H54 (cell line): ENCODE measurements around the gene UVSSA.
A peak's percentile ranks its signal among the peaks of the same experiment; 100 is the strongest.

Experiments
- DNase-seq: peaks from one replicate; pipeline ENCODE4 v3.0.0; 2011; ENCODE audit warnings: low spot score, mixed read lengths; ENCODE audit not compliant: insufficient read length
- FAIRE-seq: peaks from 3 replicates; lab custom pipeline; 2011; peaks lifted over from hg19 to GRCh38; lab: Jason Lieb, UNC
- POLR2A ChIP-seq: IDR thresholded peaks from 2 replicates; pipeline ENCODE4 v1.6.1; 2011; ENCODE audit warnings: low read depth, mild to moderate bottlenecking, low read length

The UVSSA gene

DNA sequence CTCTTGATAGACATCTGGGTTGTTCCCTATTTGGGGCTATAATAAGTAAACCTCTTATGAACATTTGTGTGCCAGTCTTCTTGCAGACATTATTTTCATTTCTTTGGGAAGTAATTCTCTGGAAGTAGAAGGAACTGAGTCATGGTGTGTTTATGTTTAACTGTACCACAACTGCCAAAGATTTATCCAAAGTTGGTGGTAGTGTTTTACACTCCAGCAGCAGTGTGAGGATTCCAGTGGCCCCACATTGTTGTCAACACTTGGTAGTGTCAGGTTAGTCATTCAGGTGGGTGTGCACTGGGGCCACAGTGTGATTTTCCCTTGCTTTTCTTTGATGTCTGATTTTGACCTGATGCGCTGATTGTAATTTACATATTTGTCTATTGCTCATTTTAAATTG is 5.0 kb upstream of the UVSSA start:
- FAIRE-seq (no peak), DNase-seq (no peak)
- TF ChIP-seq POLR2A, result no peak

GRCh38 chr4:1344696-1345095 is 2.3 kb upstream of the UVSSA start:
- no peak for TF ChIP-seq POLR2A
- FAIRE-seq, result no peak
- DNase-seq, result no peak

DNA sequence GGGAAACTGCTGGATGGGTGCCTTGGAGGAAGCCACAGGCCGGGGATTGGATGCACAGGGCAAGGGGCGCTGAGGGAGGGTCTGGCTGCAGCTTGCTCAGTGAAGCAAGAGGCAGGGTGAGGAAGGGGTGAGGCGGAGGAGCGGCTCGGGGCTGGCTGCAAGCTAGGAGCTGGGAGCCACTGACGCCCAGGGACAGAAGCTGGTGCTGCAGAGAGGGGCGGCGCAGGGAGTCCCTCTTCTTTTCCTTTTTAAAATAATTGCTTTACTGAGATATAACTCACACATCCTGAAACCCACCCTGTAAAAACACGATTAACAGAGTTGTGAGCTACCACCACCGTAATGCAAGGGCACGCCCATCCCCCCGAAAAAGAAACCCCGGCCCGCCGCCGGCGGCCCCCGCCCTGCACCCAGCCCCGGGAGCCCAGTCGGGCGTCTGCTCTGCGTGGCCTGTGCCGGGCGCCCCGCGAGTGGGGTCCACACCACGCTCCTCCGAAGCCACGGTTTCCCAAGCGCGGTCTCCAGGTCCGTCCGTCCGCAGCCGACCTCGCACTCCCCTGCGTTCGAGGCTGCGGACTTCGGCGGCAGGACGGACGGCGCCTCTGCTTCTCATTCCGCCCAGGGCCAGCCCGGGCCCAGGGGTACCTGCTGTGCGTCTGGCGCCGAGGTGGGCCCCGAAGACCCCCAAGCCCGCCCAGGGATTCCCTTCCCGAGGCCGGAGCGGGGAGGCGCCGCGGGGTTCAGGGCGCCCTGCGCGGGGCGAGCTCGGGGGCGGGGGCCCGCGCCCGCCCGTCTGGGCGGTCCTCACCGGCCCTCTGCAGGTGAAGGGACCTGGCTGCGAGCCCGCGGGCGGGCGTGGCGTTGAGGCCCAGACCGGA is 866 bp upstream of the UVSSA start:
- FAIRE-seq (no peak), DNase-seq (peak; percentile 37)
- TF ChIP-seq POLR2A, result no peak

DNA sequence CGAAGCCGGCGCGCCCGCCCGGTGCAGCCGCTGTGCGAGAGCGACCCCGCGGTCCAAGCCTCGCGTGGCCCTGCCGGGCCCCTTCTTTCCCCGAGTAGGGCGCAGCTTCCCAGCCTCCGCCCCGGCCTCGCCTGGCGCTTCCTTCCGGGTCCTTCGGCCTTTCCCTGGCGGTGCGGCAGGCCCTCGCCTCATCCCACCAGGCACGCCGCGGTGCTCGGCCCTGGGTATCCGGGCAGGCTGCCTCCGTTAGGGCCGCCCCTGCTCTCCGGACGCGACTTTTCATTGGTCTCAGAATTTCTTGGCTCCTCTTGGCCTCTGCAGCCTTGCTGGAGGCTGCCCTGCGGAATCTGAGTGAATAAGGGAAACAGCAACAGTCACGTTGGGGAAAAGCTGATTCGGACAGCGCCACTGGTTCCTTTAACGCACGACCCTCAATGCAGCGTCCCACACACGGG is 429 bp downstream of the UVSSA start:
- TF ChIP-seq POLR2A, result no peak
- FAIRE-seq (no peak), DNase-seq (peak; percentile 62)

DNA sequence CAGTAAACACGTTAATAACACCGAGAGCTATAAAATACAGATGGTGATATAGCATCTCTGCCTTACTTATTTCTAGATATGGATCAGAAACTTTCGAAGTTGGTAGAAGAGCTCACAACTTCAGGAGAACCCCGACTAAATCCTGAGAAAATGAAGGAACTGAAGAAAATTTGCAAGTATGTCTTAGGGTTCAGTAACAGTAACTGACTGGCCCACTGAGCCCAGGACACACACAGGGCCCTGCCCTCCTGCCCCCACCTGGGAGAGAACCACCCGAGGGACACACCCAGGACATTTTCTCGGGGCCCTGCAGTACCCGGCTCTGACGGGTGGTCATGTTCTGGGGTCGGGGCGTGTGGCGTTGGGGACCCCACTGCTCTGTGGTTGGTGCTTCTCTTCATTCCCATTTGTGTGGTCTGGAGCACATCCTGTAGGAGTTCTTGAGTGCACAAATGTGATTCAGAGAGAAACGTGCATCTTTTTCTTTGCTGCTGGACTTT is 1.1 kb downstream of the UVSSA start:
- FAIRE-seq (no peak), DNase-seq (no peak)
- TF ChIP-seq POLR2A, result no peak

GRCh38 chr4:1348746-1349145 is 1.7 kb downstream of the UVSSA start:
- FAIRE-seq (no peak), DNase-seq (no peak)
- no peak for TF ChIP-seq POLR2A

DNA sequence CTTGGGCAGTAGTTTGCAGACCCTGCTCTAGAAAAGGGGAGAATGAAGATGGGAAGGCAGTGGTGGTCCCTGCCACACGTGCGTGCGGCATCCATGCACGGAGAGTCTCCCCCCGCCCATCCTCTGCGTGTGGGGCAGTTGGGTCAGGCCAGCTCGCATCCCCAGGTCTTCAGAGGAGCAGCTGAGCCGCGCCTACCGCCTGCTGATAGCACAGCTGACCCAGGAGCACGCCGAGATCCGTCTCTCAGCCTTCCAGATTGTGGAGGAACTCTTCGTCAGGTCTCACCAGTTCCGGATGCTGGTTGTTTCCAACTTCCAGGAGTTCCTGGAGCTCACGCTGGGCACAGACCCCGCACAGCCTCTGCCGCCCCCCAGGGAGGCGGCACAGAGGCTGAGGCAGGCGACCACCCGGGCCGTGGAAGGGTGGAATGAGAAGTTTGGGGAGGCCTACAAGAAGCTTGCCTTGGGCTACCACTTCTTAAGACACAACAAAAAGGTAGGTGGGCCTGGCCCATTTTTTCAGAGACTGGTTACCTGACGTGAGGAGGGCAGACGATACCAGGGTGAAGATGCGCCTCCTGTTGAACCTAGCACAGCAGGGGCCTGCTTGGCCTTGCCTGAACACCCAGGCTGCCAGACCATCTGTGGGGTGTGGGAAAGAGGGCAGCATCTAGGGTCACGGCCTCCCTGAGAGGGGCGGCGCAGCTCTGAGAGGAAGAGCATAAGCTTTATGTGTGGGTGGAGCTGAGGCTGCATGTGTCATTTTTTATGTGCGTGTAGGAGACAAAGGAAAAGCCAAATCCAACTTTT is 2.6 kb downstream of the UVSSA start:
- no peak for FAIRE-seq
- TF ChIP-seq POLR2A, result no peak
- DNase-seq, result no peak

GRCh38 chr4:1350169-1350520 is 3.1 kb downstream of the UVSSA start:
- TF ChIP-seq POLR2A, result no peak
- DNase-seq (no peak), FAIRE-seq (no peak)

DNA sequence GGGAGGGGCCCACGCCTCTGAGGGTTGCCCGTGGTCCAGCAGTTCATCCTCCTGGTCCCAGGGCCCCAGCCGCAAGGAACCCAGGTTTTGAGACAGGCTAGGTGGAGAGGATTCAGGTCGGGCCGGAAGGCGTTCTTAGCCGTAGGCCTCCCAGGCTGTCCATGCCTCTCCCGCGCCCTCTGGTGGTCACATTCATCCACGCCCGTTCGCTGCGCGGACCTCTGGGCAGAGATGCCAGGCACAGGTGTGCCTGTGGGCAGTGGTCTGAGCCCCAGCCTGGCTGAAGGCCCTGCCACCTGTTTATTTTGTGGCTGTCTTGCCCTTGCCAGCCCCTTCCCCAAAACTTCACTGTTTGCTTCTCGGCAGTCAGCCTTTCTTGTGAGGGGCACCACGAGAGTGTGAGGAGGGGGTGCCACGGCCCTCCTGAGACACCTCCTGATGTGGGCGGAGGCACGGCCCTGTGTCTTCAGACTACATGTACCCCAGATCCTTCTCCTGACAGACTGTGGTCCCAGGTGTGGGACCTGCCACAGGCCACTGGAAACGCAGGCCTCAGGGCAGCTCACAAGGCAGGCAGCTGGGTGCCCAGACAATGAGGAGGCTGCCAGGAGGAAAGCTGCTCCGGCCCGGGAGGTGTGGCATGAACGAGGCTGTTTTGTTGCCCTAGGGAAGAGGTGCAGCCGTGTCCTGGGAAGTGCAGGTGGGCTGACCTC is 5.0 kb downstream of the UVSSA start:
- FAIRE-seq (no peak), DNase-seq (peak; percentile 83)
- TF ChIP-seq POLR2A, result no peak

DNA sequence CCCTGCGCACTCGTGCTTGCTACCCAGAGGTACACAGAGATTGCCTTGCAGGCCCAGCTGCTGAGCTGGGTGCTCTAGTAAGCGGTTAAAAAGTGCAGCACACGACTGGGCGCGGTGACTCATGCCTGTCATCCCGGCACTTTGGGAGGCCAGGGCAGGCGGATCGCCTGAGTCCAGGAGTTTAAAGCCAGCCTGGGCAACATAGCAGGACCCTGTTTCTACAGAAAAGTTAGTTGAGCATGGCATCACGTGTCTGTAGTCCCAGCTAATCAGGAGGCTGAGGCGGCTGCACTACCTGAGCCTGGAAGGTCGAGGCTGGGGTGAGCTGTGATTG is 5.5 kb downstream of the UVSSA start:
- FAIRE-seq (no peak), DNase-seq (no peak)
- TF ChIP-seq POLR2A, result no peak

DNA sequence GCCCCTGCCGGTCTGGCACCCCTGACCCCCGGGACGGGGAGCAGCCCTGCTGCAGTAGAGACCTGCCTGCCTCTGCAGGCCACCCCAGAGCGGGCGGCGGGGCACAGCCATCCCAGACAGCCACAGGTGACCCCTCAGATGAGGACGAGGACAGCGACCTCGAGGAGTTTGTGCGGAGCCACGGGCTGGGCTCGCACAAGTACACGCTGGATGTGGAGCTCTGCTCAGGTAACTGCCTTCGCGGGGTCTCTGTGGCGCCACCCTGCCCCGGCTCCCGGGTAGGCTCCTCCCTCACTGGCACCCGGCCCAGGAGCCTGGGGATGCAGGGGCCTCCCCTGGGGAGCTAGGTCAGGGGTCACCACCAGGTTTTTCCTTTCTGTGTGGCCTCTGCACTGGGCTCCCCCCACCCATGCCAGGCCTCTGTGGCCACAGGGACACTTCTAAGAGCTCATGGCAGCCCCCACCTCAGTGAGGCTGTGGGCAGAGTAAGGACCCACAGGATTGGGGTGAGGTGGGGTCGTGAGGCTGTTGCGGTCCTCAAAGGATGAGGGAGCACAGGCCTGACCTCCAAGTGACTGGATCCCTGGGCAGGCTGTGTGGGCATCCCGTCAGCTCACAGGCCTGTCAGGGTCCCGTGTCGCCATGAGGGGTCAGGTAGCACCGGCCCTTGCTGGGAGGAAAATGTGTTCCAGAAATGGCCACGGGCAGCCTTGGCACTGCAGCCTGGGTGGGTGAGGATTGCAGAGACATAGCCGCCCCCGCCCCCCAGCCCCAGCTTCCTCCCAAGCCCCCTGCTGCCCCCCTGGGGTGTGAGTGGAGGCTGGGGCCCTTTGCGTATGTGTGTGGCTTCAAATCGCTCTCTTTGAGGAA is 6.4 kb downstream of the UVSSA start:
- FAIRE-seq, result no peak

GRCh38 chr4:1354136-1354982 is 7.4 kb downstream of the UVSSA start:
- TF ChIP-seq POLR2A, result no peak
- FAIRE-seq, result no peak
- no peak for DNase-seq

More for the DNA sequence above, 6.4 kb downstream of the UVSSA start:
- no peak for DNase-seq
- no peak for TF ChIP-seq POLR2A
